Lower leg skin (tissue), 3 donors: ENCODE data around the gene ZNF830.

Experiments used
- CTCF ChIP-seq, 3 donors: fragments of 450-650 bp; IDR thresholded peaks; one replicate each; pipeline ENCODE4 v1.5.1; 2016; ENCODE audit warnings: antibody characterized with exemption in 3 of 3, mild to moderate bottlenecking in 3 of 3, moderate library complexity in 2 of 3
- POLR2A ChIP-seq, 2 donors: fragments of 450-650 bp; IDR thresholded peaks; one replicate each; pipeline ENCODE4 v1.6.1; 2016 to 2017; ENCODE audit warnings: antibody characterized with exemption in 2 of 2, mild to moderate bottlenecking in 1 of 2, moderate library complexity in 1 of 2

- TF ChIP-seq CTCF (IDR thresholded peaks at IDR 0.05): no peak
- no peak for TF ChIP-seq POLR2A (IDR thresholded peaks at IDR 0.05)
Observed at GRCh38 chr17:34999456-34999855, 38.1 kb downstream of the ZNF830 start.
